Pancreas (tissue), 10 donors: ENCODE results near the gene PKD1L1. TPM values are rescaled to one million over a fixed set of nuclear protein-coding genes. Genes with fewer than 3 reads are reported as not detected.

Experiments used
- ATAC-seq, 4 donors: fragments of 200-7000 bp; cut with Tn5 transposase; one replicate each; pipeline versions ENCODE4 v1.8.0 to v1.9.1; 2020; ENCODE audit warnings: mild to moderate bottlenecking in 4 of 4, moderate library complexity in 4 of 4
- DNase-seq, 6 donors: peaks; one replicate each; pipeline ENCODE4 v3.0.0-alpha.2; 2020
- FAIRE-seq: peaks from 2 replicates; lab custom pipeline; 2012; peaks lifted over from hg19 to GRCh38; lab: Jason Lieb, UNC
- H3K27ac ChIP-seq, 4 donors: fragments of 200-600 bp; sonication (generic); 1 replicate in 3 of 4; 2 replicates in 1 of 4; pipeline versions ENCODE4 v1.5.0 to v1.8.0; 2020
- H3K27me3 ChIP-seq, 4 donors: fragments of 200-600 bp; one replicate each; pipeline ENCODE4 v1.8.0; 2021
- H3K36me3 ChIP-seq, 3 donors: fragments of 200-600 bp; sonication (generic) in 1 of 3; one replicate each; pipeline versions ENCODE4 v1.5.0 to v1.8.0; 2020 to 2021
- H3K4me1 ChIP-seq, 3 donors: fragments of 200-600 bp; one replicate each; pipeline ENCODE4 v1.8.0; 2021
- H3K4me3 ChIP-seq, 4 donors: fragments of 200-600 bp; sonication (generic) in 2 of 4; one replicate each; pipeline versions ENCODE4 v1.5.0 to v1.8.0; 2020 to 2021
- H3K9me3 ChIP-seq, 4 donors: fragments of 200-600 bp; one replicate each; pipeline ENCODE4 v1.8.0; 2021
- CTCF ChIP-seq, 4 donors: fragments of 200-600 bp; sonication (generic) in 3 of 4; IDR thresholded peaks; one replicate each; pipeline versions ENCODE4 v1.5.0 to v1.8.0; 2021; ENCODE audit warnings: antibody characterized with exemption in 4 of 4
- WGBS, 2 donors: extraction: QIAGEN DNeasy Blood & Tissue Kit; methylation state at CpG; one replicate each; pipeline ENCODE4 v1.1.7; 2013; 5-methylcytosine and 5-hydroxymethylcytosine counted together
- intact Hi-C, 3 donors: fragments of 100-400 bp; cut with DNase I; formaldehyde crosslinking; loops; one replicate each; pipeline versions ENCODE4 v1.11.1 to v1.14.2; 2022
- polyA plus RNA-seq, 2 donors: library from polyadenylated mRNA; stranded (reverse); fragments of 200-250 nt; gene quantifications; one replicate each; pipeline ENCODE4 v1.2.3, GENCODE V29; 2013
- total RNA-seq, 6 donors: library from RNA; stranded (reverse); fragmentation: NEBNext Ultra II Directional in 4 of 6; extraction: Animal tissue kit (Norgen Biotek cat#: 25700) in 4 of 6; gene quantifications; one replicate each; pipeline versions ENCODE4 v1.2.1 to v1.2.4, GENCODE V29; 2021 to 2023
- donor health status: healthy with polysubstance abuse.
- donor health status: DM: no; HTN: no; CAD: no; lungs with moderate emphysema.
- donor health status: DM: no; HTN: no; CAD: no.
- donor health status: control.
- donor health status: control.
- donor health status: Bipolar disorder and iron deficiency.
- donor health status: DM: yes; HTN: yes; CAD: no.
- donor health status: DM: no; HTN: no; CAD: no.
- donor health status: DM: no; HTN: no; CAD: no.
- donor health status: DM: yes; HTN: yes; CAD: no.

Gene PKD1L1
- total and polyA plus RNA-seq, 8 donors = 0.03 to 0.54 (median 0.13) TPM

DNA sequence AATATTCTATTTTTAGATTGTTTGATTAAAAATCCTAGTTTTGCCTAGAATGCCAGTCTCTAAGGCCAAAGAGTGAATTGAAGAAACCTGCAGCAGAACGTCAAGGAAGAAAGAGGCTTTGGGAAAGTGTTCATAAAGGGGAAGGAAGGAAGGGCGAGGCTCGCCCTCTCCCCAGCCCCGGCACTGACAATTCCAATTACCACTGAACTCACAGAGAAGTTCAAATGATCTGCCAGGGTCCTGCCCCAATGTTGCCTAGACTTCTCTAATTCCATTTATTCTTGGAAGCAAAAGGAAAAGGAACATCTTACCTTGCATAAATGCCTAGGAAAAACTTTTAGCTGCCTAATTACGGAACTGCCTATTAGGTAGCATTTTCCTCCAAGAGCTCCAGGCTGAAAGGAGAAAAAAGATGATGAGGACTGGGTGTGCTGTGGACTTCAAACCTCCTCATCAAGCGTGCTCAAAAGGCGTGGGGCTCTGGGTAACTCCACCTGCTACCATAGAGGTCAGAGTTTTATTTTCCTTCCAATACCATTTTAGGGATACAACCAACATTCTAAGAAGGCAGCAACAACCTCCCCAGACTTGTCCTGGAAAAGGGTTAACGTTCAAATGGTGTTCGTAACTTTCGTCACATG lies 134.5 kb downstream of the PKD1L1 start:
- ATAC-seq = no peak
- H3K27me3 ChIP-seq = no peaks in the 10 kb centered on the region
- WGBS, 2 donors = 84 to 90% methylated on average over 10 of the region's 10 CpGs
- no peak for TF ChIP-seq CTCF (IDR thresholded peaks at IDR 0.05)
- FAIRE-seq = no peak
- no peak overlapping the region for H3K27ac ChIP-seq
- intact Hi-C loops = loop anchor here in 1 of 3 donors (10.0 kb wide), 1 partner anchor 539 kb away; no protein-coding TSS in a partner anchor
- no peak overlapping the region for H3K4me3 ChIP-seq
- H3K4me1 ChIP-seq = peaks cover 0 to 6% (median 4%) of the 10 kb centered on the region in 3 donors
- DNase-seq = no peak
- H3K9me3 ChIP-seq = no peaks in the 10 kb centered on the region
- no peaks in the 10 kb centered on the region for H3K36me3 ChIP-seq

DNA sequence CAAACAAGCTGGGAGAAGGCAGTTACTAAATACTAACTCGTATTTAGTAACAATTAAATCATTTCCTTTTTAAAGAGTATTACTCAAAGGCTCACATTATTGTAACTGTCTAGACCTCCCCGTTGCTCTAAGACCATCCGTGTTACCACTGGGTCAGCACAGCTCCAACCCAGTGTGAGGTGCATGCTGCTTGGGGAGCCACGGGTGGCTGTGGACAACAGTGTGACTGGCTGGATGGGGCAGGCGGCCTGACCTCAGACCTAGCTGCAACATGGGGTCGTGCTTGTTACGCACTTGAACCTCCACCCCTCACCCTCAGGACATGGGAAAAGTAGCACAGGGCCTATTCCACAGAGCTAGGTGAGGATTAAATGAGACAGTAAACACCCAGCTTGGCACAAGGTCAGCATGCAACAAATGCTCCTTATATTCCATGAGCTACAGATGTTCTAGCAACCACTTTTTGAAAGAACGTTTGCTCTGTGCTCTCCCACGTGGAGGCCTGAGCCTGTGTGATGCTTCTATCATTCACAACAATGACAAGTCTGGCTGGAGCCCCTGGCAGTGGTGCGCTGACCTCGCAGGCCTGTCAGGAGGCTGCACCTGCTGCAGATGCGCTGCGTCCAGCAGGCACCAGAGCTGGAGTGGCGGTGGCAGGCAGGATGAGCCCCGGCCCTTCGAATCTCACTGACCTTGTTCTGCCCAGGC lies 135.7 kb downstream of the PKD1L1 start:
- no peak for DNase-seq
- ATAC-seq = no peak
- no peak overlapping the region for H3K27ac ChIP-seq
- H3K4me3 ChIP-seq = no peak overlapping the region
- intact Hi-C loops = loop anchor here in 1 of 3 donors (10.0 kb wide), 1 partner anchor 538 kb away; no protein-coding TSS in a partner anchor
- no peak for FAIRE-seq
- H3K9me3 ChIP-seq = no peaks in the 10 kb centered on the region
- H3K36me3 ChIP-seq = no peaks in the 10 kb centered on the region
- peaks cover 0 to 6% (median 4%) of the 10 kb centered on the region in 3 donors for H3K4me1 ChIP-seq
- no peak for TF ChIP-seq CTCF (IDR thresholded peaks at IDR 0.05)
- H3K27me3 ChIP-seq = no peaks in the 10 kb centered on the region
- WGBS, 2 donors = 83 to 87% methylated on average over 16 of the region's 16 CpGs

- Histone ChIP-seq H3K27ac (no peak overlapping the region), H3K36me3 (no peaks in the 10 kb centered on the region), H3K4me3 (no peak overlapping the region), H3K4me1 (peaks cover 0 to 6% (median 4%) of the 10 kb centered on the region in 3 donors), H3K9me3 (no peaks in the 10 kb centered on the region), H3K27me3 (no peaks in the 10 kb centered on the region)
- DNase-seq = no peak
- 87 to 92% methylated on average over 10 of the region's 10 CpGs for WGBS, 2 donors
- no peak for ATAC-seq
- no peak for TF ChIP-seq CTCF (IDR thresholded peaks at IDR 0.05)
- intact Hi-C loops = loop anchor here in 1 of 3 donors (10.0 kb wide), 1 partner anchor 537 kb away; no protein-coding TSS in a partner anchor
- FAIRE-seq = no peak
These were observed 136.5 kb downstream of the PKD1L1 start for GRCh38 chr7:47811632-47812380.

- H3K27me3 ChIP-seq = no peaks in the 10 kb centered on the region
- TF ChIP-seq CTCF (IDR thresholded peaks at IDR 0.05) = no peak
- DNase-seq = peak in 4 of 6 donors; percentile 69 to 82 (median 80)
- intact Hi-C loops = no loop called here
- H3K4me3 ChIP-seq = no peak overlapping the region
- 17 to 21% methylated on average over 3 of the region's 3 CpGs for WGBS, 2 donors
- peaks cover 0 to 6% (median 4%) of the 10 kb centered on the region in 3 donors for H3K4me1 ChIP-seq
- FAIRE-seq = no peak
- peak; percentile 53 to 85 (median 76) for ATAC-seq
- no peaks in the 10 kb centered on the region for H3K9me3 ChIP-seq
- no peak overlapping the region for H3K27ac ChIP-seq
- no peaks in the 10 kb centered on the region for H3K36me3 ChIP-seq
These were observed 138.9 kb downstream of the PKD1L1 start for GRCh38 chr7:47809387-47809786.
